GM21737 (cell line): ENCODE data around the gene ZNF655.
"Not testable (repeated sequence)": the region's sequence is repeated elsewhere in the genome, so short reads cannot be mapped to it uniquely, and the experiment has no call there.

Source experiments
- ATAC-seq: cut with Tn5 transposase; IDR thresholded peaks from one replicate; pipeline ENCODE4 v1.9.1; 2021; ENCODE audit warnings: mild to moderate bottlenecking, moderate library complexity; ENCODE audit not compliant: unreplicated experiment

The ZNF655 gene

GRCh38 chr7:99559175-99559915, 903 bp downstream of the ZNF655 start:
- ATAC-seq: no peak

- ATAC-seq: no peak
These were observed 2.6 kb downstream of the ZNF655 start for GRCh38 chr7:99560834-99561736.

- ATAC-seq: no peak
These were observed 3.3 kb downstream of the ZNF655 start for GRCh38 chr7:99561737-99562051.

- no peak for ATAC-seq
These were observed 3.8 kb downstream of the ZNF655 start for GRCh38 chr7:99562114-99562784.

- ATAC-seq: no peak
These were observed 4.4 kb downstream of the ZNF655 start for GRCh38 chr7:99562832-99563231.

GRCh38 chr7:99563650-99564049, 5.2 kb downstream of the ZNF655 start:
- no peak for ATAC-seq

GRCh38 chr7:99568770-99569169, 10.3 kb downstream of the ZNF655 start:
- not testable (repeated sequence) for ATAC-seq

GRCh38 chr7:99571768-99572167, 13.3 kb downstream of the ZNF655 start:
- ATAC-seq: no peak

GRCh38 chr7:99573257-99573656, 14.8 kb downstream of the ZNF655 start:
- no peak for ATAC-seq

GRCh38 chr7:99576251-99576650, 17.8 kb downstream of the ZNF655 start:
- no peak for ATAC-seq

- ATAC-seq: no peak
These were observed 21.0 kb downstream of the ZNF655 start for GRCh38 chr7:99579281-99579955.

GRCh38 chr7:99579956-99580777, 21.7 kb downstream of the ZNF655 start:
- no peak for ATAC-seq

- not testable (repeated sequence) for ATAC-seq
These were observed 22.4 kb downstream of the ZNF655 start for GRCh38 chr7:99580778-99581332.

- ATAC-seq: no peak
These were observed 30.4 kb downstream of the ZNF655 start for GRCh38 chr7:99588868-99589267.

- ATAC-seq: no peak
These were observed 36.7 kb downstream of the ZNF655 start for GRCh38 chr7:99594948-99595745.

GRCh38 chr7:99596408-99596955, 38.0 kb downstream of the ZNF655 start:
- ATAC-seq: no peak

GRCh38 chr7:99597762-99598501, 39.5 kb downstream of the ZNF655 start, which contains the start of gene TMEM225B:
TMEM225B (plus strand) TSS chr7:99598267; CDS start chr7:99604389, 6,122 bp downstream.
- no peak for ATAC-seq

- ATAC-seq: no peak
These were observed 41.4 kb downstream of the ZNF655 start for GRCh38 chr7:99599836-99600235.
